HEK293 (cell line): ENCODE results near the gene SHC3.

Source experiments
- CTCF ChIA-PET: fragments of 350-600 bp; formaldehyde crosslinking; extraction: SDS; loops from one replicate; lab custom pipeline; 2021; ENCODE audit warnings: antibody characterized with exemption; lab: Yijun Ruan, JAX
- POLR2A ChIA-PET: fragments of 300-600 bp; formaldehyde crosslinking; extraction: SDS; loops from one replicate; lab custom pipeline; 2020; ENCODE audit warnings: antibody characterized with exemption, inconsistent platforms; lab: Yijun Ruan, JAX
- H3K27ac ChIP-seq: fragments of 200-500 bp; sonication (Bioruptor generic); 2 replicates; pipeline ENCODE4 v1.5.1; 2014; ENCODE audit warnings: low read depth, low read length, control low read depth, inconsistent platforms; ENCODE audit errors: extremely low read depth
- H3K36me3 ChIP-seq, 2 experiments: fragments of 200-500 bp in 1 of 2; sonication (Bioruptor generic) in 1 of 2; 1 replicate in 1 of 2; 2 replicates in 1 of 2; pipeline ENCODE4 v1.5.1; 2014 to 2017; ENCODE audit warnings: inconsistent platforms in 2 of 2, low read length in 2 of 2; ENCODE audit not compliant: control insufficient read depth in 2 of 2, insufficient read depth in 1 of 2
- H3K4me1 ChIP-seq: fragments of 200-500 bp; sonication (Bioruptor generic); 2 replicates; pipeline ENCODE4 v1.5.1; 2014; ENCODE audit warnings: mild to moderate bottlenecking, low read length, inconsistent platforms; ENCODE audit not compliant: control insufficient read depth, insufficient read depth
- H3K4me3 ChIP-seq: 2 replicates; pipeline ENCODE4 v1.5.1; 2011; ENCODE audit warnings: low read depth, mild to moderate bottlenecking, control low read depth, low read length, moderate library complexity
- H3K9me3 ChIP-seq: fragments of 200-500 bp; sonication (Bioruptor generic); 2 replicates; pipeline ENCODE4 v1.5.1; 2014; ENCODE audit warnings: low read depth, low read length, inconsistent platforms; ENCODE audit not compliant: control insufficient read depth, insufficient read depth
- IKZF3 ChIP-seq: fragments of 450-650 bp; IDR thresholded peaks from 2 replicates; pipeline ENCODE4 v1.5.0; 2018; ENCODE audit warnings: missing biosample characterization, mild to moderate bottlenecking, missing genetic modification characterization, moderate library complexity
- KLF1 ChIP-seq: fragments of 450-650 bp; formaldehyde crosslinking; IDR thresholded peaks from 2 replicates; pipeline ENCODE4 v1.5.1; 2016; ENCODE audit warnings: missing biosample characterization, missing genetic modification characterization
- MZF1 ChIP-seq: fragments of 450-650 bp; formaldehyde crosslinking; IDR thresholded peaks from 2 replicates; pipeline ENCODE4 v1.5.1; 2017; ENCODE audit warnings: missing biosample characterization, missing genetic modification characterization, borderline replicate concordance
- REPIN1 ChIP-seq: fragments of 450-650 bp; formaldehyde crosslinking; IDR thresholded peaks from 2 replicates; pipeline ENCODE4 v1.5.1; 2017; ENCODE audit warnings: missing biosample characterization, missing genetic modification characterization, low read depth
- SP2 ChIP-seq: fragments of 450-650 bp; formaldehyde crosslinking; IDR thresholded peaks from 2 replicates; pipeline ENCODE4 v1.5.1; 2016; ENCODE audit warnings: missing biosample characterization, missing genetic modification characterization
- TRIM28 ChIP-seq: IDR thresholded peaks from 2 replicates; pipeline ENCODE4 v1.6.1; 2011; ENCODE audit warnings: low read length, control low read depth, borderline replicate concordance
- ZFP69B ChIP-seq: fragments of 450-650 bp; formaldehyde crosslinking; IDR thresholded peaks from 2 replicates; pipeline ENCODE4 v1.5.1; 2016; ENCODE audit warnings: missing biosample characterization, missing genetic modification characterization
- ZNF169 ChIP-seq: fragments of 450-650 bp; formaldehyde crosslinking; IDR thresholded peaks from 2 replicates; pipeline ENCODE4 v1.5.1; 2016; ENCODE audit warnings: missing biosample characterization, missing genetic modification characterization
- ZNF174 ChIP-seq: fragments of 450-650 bp; formaldehyde crosslinking; IDR thresholded peaks from 2 replicates; pipeline ENCODE4 v1.5.0; 2017; ENCODE audit warnings: missing biosample characterization, mild to moderate bottlenecking, missing genetic modification characterization
- ZNF501 ChIP-seq: fragments of 450-650 bp; formaldehyde crosslinking; IDR thresholded peaks from 2 replicates; pipeline ENCODE4 v1.5.1; 2016; ENCODE audit warnings: missing biosample characterization, missing genetic modification characterization
- ZNF530 ChIP-seq: fragments of 450-650 bp; formaldehyde crosslinking; IDR thresholded peaks from 2 replicates; pipeline ENCODE4 v1.5.1; 2016; ENCODE audit warnings: low read depth, missing biosample characterization, missing genetic modification characterization
- ZNF561 ChIP-seq: fragments of 450-650 bp; IDR thresholded peaks from 2 replicates; pipeline ENCODE4 v1.5.1; 2018; ENCODE audit warnings: missing biosample characterization, missing genetic modification characterization, borderline replicate concordance
- ZNF621 ChIP-seq: fragments of 450-650 bp; formaldehyde crosslinking; IDR thresholded peaks from 2 replicates; pipeline ENCODE4 v1.5.1; 2017; ENCODE audit warnings: missing biosample characterization, missing genetic modification characterization
- ZNF623 ChIP-seq: fragments of 450-650 bp; formaldehyde crosslinking; IDR thresholded peaks from 2 replicates; pipeline ENCODE4 v1.5.1; 2016; ENCODE audit warnings: missing biosample characterization, missing genetic modification characterization
- ZNF701 ChIP-seq: fragments of 450-650 bp; formaldehyde crosslinking; IDR thresholded peaks from 2 replicates; pipeline ENCODE4 v1.5.1; 2016; ENCODE audit warnings: missing biosample characterization, missing genetic modification characterization
- ZNF768 ChIP-seq: fragments of 450-650 bp; formaldehyde crosslinking; IDR thresholded peaks from 2 replicates; pipeline ENCODE4 v1.5.1; 2018; ENCODE audit warnings: missing biosample characterization, mild to moderate bottlenecking, missing genetic modification characterization
- ZSCAN23 ChIP-seq: fragments of 450-650 bp; formaldehyde crosslinking; IDR thresholded peaks from 2 replicates; pipeline ENCODE4 v1.5.1; 2016; ENCODE audit warnings: missing biosample characterization, missing genetic modification characterization
- TF ChIP-seq, protein P1 (sequence below): IDR thresholded peaks from 2 replicates; pipeline ENCODE4 v1.6.1; 2011; ENCODE audit warnings: mild to moderate bottlenecking, low read depth, low read length, borderline replicate concordance
- TF ChIP-seq, protein P2 (sequence below): fragments of 450-650 bp; IDR thresholded peaks from 2 replicates; pipeline ENCODE4 v1.5.1; 2018; ENCODE audit warnings: missing biosample characterization, mild to moderate bottlenecking, missing genetic modification characterization
- TF ChIP-seq, protein P3 (sequence below): fragments of 450-650 bp; formaldehyde crosslinking; IDR thresholded peaks from 2 replicates; pipeline ENCODE4 v1.5.1; 2016; ENCODE audit warnings: missing biosample characterization, missing genetic modification characterization
- TF ChIP-seq, protein P4 (sequence below): fragments of 450-650 bp; formaldehyde crosslinking; IDR thresholded peaks from 2 replicates; pipeline ENCODE4 v1.5.1; 2016; ENCODE audit warnings: missing biosample characterization, missing genetic modification characterization, borderline replicate concordance

The SHC3 gene

DNA sequence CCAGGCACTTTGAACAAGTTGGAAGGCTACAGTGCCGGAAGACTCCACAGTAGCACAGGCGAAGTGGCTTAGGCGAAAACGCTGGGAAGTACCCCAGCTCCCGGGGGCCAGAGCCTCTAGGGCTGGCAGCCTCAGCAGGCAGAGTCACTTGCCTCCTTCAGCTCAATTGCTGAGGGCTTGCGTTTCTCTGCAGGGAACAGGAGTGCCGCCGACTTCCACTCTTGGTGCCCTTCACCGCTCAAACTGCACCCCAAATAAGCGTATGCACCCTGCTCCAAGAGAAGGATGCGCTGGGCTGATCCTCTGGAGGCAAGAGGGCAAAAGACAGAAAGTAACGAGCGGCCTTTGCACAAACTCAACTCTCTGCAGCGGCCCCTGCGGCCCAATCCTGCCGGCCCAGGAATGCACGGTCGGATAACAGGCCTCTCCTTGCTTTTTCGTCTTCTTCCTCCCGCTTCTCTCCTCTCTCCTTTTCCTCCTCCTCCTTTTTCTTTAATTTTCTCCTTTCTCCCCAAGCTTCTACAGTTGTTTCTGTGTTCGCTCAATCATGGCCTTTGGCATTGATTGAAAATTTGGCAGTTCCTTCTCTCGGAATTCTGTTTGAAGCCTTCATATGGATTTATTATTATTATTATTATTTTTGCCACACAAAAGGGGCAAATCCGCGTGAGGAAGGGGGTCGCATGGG, 188.4 kb downstream of the SHC3 start:
- ChIA-PET CTCF (no interaction called here), POLR2A (no interaction called here)
- Histone ChIP-seq H3K4me1 (peaks cover 5% of the 10 kb centered on the region; the same call in 1 of the 2 replicates), H3K4me3 (no peak overlapping the region), H3K36me3 (no peaks in the 10 kb centered on the region), H3K9me3 (no peaks in the 10 kb centered on the region), H3K27ac (no peak overlapping the region)
- TF ChIP-seq ZNF169 (tag by site-specific recombination) (no peak), ZSCAN23 (no peak), ZNF701 (tag by site-specific recombination) (no peak), ZNF530 (tag by site-specific recombination) (no peak), ZNF623 (tag by site-specific recombination) (no peak), ZNF501 (tag by site-specific recombination) (no peak), ZFP69B (tag by site-specific recombination) (no peak), KLF1 (tag by site-specific recombination) (no peak), MZF1 (tag by site-specific recombination) (no peak), REPIN1 (tag by site-specific recombination) (no peak), ZNF561 (tag by site-specific recombination) (no peak), IKZF3 (tag by site-specific recombination) (no peak)
- TF ChIP-seq, protein P1, sequence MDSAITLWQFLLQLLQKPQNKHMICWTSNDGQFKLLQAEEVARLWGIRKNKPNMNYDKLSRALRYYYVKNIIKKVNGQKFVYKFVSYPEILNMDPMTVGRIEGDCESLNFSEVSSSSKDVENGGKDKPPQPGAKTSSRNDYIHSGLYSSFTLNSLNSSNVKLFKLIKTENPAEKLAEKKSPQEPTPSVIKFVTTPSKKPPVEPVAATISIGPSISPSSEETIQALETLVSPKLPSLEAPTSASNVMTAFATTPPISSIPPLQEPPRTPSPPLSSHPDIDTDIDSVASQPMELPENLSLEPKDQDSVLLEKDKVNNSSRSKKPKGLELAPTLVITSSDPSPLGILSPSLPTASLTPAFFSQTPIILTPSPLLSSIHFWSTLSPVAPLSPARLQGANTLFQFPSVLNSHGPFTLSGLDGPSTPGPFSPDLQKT: no peak
- TF ChIP-seq, protein P2, sequence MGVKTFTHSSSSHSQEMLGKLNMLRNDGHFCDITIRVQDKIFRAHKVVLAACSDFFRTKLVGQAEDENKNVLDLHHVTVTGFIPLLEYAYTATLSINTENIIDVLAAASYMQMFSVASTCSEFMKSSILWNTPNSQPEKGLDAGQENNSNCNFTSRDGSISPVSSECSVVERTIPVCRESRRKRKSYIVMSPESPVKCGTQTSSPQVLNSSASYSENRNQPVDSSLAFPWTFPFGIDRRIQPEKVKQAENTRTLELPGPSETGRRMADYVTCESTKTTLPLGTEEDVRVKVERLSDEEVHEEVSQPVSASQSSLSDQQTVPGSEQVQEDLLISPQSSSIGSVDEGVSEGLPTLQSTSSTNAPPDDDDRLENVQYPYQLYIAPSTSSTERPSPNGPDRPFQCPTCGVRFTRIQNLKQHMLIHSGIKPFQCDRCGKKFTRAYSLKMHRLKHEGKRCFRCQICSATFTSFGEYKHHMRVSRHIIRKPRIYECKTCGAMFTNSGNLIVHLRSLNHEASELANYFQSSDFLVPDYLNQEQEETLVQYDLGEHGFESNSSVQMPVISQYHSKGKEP (tag by site-specific recombination): no peak

DNA sequence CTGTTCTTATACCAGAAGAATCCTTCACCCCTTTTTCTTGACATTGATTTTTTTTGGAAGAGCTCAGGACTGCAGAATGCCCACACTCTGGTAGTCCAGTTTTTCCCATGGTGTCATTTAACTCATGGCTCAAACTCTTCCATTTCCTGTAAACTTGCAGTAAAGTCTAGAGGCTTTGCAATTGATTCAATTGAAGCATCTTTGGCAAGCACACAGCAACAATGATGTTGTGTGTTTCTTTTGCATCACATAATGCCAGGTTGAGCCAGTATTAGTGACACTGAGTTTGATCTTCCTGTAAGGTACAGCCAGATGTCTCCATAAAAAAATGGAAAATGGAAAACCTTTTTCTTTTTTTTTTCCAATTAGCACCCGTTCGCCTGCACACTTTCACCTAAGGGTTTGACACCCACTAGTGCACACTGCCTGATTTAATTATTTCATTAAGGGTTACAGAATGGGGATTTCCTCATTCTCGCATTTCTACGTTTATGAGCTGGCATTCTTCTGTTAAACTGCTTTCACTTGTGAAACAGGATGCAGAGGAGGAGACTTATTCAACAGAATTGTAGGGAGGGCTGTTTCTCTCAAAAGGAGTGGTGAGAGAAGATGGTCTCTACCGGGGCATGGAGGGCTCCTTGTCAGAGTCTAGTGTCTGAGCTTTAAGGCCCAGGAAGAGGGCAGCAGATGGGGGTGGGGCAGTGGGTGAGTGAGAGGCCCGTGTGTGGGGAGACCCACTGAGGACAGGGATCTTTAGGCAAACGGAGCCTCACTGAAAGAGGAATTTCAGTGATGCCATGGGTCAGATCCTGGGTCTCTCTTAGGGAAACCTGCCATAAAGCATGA, 189.6 kb downstream of the SHC3 start:
- POLR2A ChIA-PET: no interaction called here
- H3K27ac ChIP-seq: no peak overlapping the region
- no peaks in the 10 kb centered on the region for H3K9me3 ChIP-seq
- H3K4me1 ChIP-seq: peaks cover 5% of the 10 kb centered on the region; the same call in 1 of the 2 replicates
- no peak overlapping the region for H3K4me3 ChIP-seq
- CTCF ChIA-PET: no interaction called here
- no peaks in the 10 kb centered on the region for H3K36me3 ChIP-seq
- TF ChIP-seq, protein P3, sequence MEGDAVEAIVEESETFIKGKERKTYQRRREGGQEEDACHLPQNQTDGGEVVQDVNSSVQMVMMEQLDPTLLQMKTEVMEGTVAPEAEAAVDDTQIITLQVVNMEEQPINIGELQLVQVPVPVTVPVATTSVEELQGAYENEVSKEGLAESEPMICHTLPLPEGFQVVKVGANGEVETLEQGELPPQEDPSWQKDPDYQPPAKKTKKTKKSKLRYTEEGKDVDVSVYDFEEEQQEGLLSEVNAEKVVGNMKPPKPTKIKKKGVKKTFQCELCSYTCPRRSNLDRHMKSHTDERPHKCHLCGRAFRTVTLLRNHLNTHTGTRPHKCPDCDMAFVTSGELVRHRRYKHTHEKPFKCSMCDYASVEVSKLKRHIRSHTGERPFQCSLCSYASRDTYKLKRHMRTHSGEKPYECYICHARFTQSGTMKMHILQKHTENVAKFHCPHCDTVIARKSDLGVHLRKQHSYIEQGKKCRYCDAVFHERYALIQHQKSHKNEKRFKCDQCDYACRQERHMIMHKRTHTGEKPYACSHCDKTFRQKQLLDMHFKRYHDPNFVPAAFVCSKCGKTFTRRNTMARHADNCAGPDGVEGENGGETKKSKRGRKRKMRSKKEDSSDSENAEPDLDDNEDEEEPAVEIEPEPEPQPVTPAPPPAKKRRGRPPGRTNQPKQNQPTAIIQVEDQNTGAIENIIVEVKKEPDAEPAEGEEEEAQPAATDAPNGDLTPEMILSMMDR (tag by site-specific recombination): no peak
- TF ChIP-seq ZNF174 (tag by site-specific recombination) (no peak), SP2 (tag by site-specific recombination) (no peak), TRIM28 (no peak), ZNF768 (tag by site-specific recombination) (no peak), ZNF621 (tag by site-specific recombination) (no peak)
- TF ChIP-seq, protein P4, sequence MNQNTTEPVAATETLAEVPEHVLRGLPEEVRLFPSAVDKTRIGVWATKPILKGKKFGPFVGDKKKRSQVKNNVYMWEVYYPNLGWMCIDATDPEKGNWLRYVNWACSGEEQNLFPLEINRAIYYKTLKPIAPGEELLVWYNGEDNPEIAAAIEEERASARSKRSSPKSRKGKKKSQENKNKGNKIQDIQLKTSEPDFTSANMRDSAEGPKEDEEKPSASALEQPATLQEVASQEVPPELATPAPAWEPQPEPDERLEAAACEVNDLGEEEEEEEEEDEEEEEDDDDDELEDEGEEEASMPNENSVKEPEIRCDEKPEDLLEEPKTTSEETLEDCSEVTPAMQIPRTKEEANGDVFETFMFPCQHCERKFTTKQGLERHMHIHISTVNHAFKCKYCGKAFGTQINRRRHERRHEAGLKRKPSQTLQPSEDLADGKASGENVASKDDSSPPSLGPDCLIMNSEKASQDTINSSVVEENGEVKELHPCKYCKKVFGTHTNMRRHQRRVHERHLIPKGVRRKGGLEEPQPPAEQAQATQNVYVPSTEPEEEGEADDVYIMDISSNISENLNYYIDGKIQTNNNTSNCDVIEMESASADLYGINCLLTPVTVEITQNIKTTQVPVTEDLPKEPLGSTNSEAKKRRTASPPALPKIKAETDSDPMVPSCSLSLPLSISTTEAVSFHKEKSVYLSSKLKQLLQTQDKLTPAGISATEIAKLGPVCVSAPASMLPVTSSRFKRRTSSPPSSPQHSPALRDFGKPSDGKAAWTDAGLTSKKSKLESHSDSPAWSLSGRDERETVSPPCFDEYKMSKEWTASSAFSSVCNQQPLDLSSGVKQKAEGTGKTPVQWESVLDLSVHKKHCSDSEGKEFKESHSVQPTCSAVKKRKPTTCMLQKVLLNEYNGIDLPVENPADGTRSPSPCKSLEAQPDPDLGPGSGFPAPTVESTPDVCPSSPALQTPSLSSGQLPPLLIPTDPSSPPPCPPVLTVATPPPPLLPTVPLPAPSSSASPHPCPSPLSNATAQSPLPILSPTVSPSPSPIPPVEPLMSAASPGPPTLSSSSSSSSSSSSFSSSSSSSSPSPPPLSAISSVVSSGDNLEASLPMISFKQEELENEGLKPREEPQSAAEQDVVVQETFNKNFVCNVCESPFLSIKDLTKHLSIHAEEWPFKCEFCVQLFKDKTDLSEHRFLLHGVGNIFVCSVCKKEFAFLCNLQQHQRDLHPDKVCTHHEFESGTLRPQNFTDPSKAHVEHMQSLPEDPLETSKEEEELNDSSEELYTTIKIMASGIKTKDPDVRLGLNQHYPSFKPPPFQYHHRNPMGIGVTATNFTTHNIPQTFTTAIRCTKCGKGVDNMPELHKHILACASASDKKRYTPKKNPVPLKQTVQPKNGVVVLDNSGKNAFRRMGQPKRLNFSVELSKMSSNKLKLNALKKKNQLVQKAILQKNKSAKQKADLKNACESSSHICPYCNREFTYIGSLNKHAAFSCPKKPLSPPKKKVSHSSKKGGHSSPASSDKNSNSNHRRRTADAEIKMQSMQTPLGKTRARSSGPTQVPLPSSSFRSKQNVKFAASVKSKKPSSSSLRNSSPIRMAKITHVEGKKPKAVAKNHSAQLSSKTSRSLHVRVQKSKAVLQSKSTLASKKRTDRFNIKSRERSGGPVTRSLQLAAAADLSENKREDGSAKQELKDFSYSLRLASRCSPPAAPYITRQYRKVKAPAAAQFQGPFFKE (tag by site-specific recombination): no peak
